AG10803 (cell line): ENCODE data around the gene SIM2.

Experiments used
- DNase-seq: peaks from one replicate; pipeline ENCODE4 v3.0.0; 2010; ENCODE audit warnings: low read depth
- H3K4me3 ChIP-seq: 2 replicates; pipeline ENCODE4 v1.5.1; 2011; ENCODE audit warnings: mild to moderate bottlenecking, low read length, control low read depth
- TF ChIP-seq, protein P1 (sequence below): conservative IDR thresholded peaks from 2 replicates; pipeline ENCODE4 v1.5.1; 2011; ENCODE audit warnings: mild to moderate bottlenecking, low read length, control low read depth, inconsistent platforms

SIM2 gene

DNA sequence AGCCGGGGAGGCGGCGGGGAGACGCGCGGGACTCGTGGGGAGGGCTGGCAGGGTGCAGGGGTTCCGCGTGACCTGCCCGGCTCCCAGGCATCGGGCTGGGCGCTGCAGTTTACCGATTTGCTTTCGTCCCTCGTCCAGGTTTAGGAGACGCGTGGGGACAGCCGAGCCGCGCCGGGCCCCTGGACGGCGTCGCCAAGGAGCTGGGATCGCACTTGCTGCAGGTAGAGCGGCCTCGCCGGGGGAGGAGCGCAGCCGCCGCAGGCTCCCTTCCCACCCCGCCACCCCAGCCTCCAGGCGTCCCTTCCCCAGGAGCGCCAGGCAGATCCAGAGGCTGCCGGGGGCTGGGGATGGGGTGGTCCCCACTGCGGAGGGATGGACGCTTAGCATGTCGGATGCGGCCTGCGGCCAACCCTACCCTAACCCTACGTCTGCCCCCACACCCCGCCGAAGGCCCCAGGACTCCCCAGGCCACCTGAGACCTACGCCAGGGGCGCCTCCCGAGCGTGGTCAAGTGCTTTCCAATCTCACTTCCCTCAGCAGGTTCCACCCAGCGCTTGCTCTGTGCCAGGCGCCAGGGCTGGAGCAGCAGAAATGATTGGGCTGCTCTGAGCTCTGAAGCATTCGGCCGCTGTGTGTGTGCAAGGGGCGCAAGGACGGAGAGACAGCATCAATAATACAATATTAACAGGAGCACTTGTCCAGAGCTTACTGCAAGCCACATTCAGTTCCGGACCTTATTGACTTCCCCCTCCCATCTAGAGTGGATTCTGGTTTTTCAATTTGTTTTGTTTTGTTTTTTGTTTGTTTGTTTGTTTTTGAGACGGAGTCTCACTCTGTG is 10.3 kb downstream of the SIM2 start:
- DNase-seq = no peak
- no peak overlapping the region for H3K4me3 ChIP-seq
- TF ChIP-seq, protein P1, sequence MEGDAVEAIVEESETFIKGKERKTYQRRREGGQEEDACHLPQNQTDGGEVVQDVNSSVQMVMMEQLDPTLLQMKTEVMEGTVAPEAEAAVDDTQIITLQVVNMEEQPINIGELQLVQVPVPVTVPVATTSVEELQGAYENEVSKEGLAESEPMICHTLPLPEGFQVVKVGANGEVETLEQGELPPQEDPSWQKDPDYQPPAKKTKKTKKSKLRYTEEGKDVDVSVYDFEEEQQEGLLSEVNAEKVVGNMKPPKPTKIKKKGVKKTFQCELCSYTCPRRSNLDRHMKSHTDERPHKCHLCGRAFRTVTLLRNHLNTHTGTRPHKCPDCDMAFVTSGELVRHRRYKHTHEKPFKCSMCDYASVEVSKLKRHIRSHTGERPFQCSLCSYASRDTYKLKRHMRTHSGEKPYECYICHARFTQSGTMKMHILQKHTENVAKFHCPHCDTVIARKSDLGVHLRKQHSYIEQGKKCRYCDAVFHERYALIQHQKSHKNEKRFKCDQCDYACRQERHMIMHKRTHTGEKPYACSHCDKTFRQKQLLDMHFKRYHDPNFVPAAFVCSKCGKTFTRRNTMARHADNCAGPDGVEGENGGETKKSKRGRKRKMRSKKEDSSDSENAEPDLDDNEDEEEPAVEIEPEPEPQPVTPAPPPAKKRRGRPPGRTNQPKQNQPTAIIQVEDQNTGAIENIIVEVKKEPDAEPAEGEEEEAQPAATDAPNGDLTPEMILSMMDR = no peak

DNA sequence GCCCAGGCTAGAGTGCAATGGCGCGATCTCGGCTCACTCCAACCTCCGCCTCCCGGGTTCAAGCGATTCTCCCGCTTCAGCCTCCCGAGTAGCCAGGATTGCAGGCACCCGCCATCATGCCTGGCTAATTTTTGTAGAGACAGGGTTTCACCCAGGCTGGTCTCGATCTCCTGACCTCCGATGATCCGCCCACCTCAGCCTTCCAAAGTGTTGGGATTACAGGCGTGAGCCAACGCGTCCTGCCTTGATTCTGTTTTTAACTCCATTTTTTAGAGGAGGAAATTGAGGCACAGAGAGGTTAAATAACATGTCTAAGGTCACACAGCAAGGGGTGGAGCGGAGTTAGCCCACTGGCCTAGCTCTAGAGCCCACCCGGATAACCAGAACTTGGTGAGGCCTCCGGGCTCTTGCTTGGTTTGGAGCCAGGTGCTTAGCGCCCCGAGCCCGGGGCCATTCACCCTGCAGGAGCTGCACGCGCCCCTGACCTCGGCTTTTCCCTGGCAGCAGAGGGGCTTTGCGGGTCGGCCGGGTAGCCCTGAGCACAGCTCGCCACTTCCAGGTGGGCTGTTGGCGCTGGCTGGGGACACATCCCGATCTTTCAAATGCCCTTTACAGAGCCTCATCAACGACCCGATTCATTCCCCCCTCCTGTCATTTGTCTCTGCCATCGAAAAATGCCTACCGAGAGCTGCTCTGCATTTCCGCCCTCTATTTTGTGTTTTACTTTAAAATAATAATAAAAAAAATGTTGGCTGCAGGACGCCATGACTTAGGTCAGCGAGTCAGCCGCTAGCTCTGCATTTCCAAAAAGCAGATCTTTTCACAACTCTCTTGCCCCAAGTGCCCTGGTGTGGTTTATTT is 11.2 kb downstream of the SIM2 start:
- TF ChIP-seq, protein P1 = no peak
- DNase-seq = no peak
- no peak overlapping the region for H3K4me3 ChIP-seq

DNA sequence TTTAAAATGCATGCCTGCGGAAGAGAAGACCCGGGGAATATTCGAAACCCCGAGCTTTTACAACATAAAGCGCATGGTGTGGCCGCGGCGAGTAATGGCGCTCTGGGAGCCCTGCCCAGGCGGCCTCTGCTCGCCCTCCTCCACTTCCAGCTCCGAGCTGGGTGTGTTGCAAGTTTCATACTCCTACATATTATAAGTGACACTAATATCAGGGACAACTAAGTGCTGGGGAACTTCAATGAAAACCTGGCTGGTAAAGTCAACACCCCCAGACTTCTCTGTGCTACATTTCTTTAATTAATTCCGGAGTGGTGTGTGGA is 11.8 kb downstream of the SIM2 start:
- no peak overlapping the region for H3K4me3 ChIP-seq
- TF ChIP-seq, protein P1 = no peak
- DNase-seq = no peak

DNA sequence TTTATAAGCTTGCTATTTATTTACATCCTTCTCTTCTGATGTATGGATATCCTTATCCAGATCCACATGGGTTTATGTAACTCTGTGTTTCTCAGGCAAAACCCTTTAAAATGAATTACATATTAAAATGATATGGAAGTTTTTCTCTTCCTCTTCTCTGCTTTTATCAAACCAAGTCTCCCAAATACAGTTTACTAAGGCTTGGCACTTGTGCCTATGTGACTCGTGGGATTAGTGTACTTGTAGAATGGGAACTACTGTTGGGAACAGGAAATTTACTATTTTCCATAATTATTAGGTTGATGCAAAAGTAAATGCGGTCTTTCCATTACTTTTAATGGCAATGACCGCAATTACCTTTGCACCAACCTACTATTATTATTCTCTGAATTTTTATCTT is 14.8 kb downstream of the SIM2 start:
- TF ChIP-seq, protein P1 = no peak
- DNase-seq = no peak
- no peak overlapping the region for H3K4me3 ChIP-seq

DNA sequence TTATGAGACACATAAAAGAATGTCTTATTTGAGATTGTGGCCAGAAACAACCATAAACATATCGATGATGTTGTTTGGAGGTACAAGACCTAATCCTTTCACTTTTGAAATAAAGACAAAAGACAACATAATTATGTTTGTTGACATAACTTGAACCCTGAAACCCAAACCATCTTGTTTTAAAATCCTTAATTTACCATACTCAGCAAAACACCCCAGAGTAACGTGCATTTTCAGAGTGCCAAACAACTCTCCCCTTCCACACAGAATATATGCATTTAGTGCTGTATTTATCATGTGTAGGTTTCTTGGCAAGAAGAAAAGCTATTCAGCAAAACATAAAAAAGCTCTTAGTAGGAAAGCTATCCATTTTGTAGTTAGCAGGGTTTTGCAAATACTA is 17.5 kb downstream of the SIM2 start:
- no peak for DNase-seq
- TF ChIP-seq, protein P1 = no peak
- no peak overlapping the region for H3K4me3 ChIP-seq

DNA sequence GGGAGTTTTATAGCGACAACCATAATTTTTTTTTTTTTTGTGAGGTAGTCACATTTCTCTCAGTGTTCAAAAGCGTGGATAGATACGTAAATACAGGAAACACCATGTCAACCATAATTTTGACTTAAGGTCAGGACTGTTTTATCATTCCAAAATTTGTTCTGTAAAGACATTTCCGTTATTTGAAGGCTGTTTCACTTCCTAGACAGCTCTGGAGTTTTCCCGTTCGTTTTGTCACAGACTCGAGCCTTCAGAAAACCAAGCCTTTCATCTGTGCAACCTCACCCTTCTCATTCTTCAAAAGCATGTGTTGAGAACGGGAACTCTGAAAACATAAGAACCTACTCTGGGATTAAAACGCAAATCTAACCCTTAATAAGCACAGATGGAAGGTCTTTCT is 17.9 kb downstream of the SIM2 start:
- no peak for DNase-seq
- TF ChIP-seq, protein P1 = no peak
- H3K4me3 ChIP-seq = no peak overlapping the region
